GM21576 (cell line): ENCODE data around the gene PADI6.
"Not testable (repeated sequence)": the region's sequence is repeated elsewhere in the genome, so short reads cannot be mapped to it uniquely, and the experiment has no call there.

Experiments
- ATAC-seq: cut with Tn5 transposase; IDR thresholded peaks from one replicate; pipeline ENCODE4 v1.9.1; 2021; ENCODE audit warnings: mild to moderate bottlenecking, moderate library complexity; ENCODE audit not compliant: unreplicated experiment

PADI6 gene

DNA sequence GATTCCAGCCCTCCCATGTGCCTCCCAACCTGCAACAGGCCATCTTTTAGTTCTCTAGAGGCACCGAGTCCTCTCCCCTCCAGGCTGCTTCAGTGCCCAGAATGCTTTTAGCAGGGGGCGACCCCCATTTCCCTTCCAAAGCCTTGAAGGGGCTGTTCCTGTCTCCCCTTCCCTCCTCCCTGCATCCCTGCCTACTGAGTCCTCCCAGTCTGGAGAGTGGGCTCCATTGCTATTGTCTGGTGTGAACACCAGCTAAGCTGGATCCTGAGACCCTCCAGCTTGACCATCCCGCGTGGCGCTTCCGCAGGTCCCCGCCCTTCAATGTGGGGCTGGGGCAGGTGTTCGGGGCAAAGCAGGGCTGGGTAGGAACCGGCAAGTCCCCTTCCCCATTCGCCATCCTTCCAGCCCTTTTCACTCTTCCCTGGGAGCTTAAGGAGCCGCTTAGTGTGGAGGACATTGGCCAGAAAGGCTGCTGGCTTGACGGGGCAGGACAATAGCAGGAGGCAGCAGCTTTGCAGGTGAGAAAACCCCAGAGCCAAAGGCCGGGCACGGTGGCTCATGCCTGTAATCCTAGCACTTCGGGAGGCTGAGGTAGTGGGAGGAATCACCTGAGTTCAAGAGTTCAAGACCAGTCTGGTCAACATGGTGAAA lies 32.2 kb downstream of the PADI6 start:
- no peak for ATAC-seq

GRCh38 chr1:17404820-17405219 lies 32.8 kb downstream of the PADI6 start:
- no peak for ATAC-seq

DNA sequence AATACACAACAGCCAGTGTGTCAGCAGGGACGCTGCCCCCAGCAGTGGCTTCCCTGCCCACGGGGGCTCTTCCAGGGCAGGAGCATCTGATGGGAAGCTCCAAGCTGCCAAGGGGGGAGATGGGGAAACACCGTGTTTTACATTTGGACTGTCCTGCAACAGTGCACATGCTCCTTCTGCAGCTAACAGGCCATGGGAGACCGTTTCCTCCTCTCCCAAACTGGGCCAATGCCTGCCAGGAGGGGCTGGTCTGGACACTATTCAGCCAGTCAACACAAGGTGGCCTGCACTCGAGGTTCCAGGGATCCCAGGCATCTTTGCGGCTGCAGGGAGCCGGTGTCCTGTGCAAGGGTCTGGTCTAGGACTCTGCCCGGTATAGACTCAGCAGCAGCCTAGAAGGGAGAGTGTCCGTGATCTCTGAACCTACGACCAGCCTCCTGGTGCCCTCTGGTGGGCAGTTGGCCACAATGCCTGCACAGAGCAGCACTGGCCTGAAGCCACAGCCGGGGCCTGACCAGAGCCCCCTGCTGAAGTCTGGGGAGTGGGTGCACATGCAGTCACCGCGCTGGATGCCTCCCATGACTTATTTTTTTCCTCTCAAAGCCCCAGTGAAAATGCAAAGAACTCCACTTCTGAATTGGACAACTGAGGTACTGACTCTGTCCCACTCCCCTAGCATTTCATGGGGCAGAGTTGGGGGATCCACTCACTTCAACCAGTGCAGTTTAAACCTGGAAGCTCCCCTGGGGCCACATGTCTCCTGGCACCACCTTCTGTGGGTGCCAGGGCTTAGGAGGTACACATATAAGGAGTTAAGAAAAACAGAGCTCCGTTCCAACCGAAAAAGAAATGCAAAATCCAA lies 34.1 kb downstream of the PADI6 start:
- ATAC-seq = no peak

GRCh38 chr1:17406760-17407475 lies 34.9 kb downstream of the PADI6 start:
- not testable (repeated sequence) for ATAC-seq

DNA sequence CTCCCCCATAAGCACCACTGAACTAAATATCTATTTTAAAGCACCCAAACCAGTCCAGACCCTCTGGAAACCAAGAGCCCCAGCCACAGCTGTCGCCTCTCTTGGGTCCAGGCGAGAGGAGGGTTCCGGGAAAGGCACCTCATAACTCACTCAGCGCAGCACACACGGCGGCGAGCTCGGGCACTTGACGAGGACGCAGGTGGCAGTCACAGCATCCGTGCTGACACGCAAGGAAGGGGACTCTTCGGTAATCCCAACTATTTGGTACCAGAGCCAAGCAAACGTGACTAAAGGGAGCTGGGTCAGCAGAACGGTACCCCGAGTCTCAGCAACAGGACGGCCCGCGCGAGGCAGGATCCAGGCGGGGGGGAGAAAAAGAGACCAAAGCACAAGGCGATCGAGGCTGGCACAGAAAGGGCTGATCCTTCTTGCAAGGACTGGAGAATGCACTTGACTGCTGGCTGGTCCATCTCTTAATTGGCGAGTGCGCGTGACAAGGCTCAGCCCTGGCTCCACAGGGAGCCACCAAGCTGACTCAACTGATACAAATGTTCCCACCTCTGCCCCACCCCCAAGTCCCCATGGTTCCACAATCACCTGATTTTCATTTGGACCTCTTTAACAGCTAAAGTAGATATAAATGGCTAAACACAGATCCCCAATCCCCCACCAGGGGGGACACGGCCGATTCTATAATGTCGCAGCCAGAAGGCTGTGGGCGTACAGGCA lies 36.0 kb downstream of the PADI6 start:
- ATAC-seq = not testable (repeated sequence)

DNA sequence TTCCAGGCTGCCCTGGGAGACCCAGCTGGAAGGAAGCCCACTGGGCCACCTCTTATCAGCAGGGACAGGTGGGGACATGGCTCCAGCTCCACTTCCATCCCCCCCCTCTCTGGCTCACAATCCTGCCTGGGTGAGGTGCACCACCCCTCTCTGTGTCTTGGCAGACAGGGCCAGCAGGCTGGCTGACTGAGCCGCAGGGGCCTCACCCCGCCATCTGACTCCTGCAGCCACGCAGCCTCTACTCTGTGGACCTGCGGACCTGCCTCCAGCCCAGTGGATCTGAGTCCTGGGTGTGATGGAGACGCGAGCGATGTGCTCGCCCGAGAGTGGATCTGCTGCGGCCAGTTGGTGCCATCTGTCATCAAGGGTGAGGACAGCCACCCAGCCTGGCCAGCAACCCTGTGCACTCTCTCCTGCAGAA lies 37.4 kb downstream of the PADI6 start:
- no peak for ATAC-seq

DNA sequence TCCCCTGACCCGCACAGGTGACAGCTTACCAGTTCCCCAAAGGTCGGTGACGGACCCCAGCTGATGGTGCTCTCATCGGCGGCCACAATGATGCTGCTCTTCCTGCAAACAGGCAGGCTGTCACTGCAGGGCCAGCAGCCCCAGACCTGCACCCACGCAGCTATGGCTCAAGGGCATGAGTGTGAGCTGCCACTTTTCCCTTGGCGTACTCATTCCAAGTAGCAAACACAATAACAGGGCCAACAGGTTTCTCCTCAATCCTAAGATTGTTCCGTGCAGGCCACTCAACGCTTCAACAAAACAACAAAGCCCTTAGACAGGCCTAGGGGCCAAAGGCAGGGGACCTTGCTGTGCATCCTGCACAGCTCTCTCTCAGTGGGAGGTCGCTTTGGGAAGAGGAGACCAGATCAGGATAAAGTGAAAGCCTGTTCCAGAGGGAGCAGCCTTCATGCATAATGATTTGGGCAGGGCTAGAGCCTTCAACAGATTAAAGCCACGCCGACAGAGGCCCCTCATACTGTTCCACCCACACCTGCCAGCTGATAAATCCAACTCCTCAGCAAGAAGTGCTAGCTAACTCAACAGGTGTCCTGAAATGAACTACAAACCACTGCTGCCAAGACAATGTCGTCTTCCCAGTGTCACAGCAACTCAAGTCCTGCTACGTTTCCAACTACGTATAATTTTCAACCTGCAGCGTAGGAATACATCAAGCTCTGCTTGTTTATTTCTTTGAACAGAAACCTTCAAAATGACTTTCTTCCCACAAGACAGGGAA lies 40.3 kb downstream of the PADI6 start:
- ATAC-seq = no peak

- ATAC-seq = no peak
These were observed 42.0 kb downstream of the PADI6 start for GRCh38 chr1:17414022-17414421.

DNA sequence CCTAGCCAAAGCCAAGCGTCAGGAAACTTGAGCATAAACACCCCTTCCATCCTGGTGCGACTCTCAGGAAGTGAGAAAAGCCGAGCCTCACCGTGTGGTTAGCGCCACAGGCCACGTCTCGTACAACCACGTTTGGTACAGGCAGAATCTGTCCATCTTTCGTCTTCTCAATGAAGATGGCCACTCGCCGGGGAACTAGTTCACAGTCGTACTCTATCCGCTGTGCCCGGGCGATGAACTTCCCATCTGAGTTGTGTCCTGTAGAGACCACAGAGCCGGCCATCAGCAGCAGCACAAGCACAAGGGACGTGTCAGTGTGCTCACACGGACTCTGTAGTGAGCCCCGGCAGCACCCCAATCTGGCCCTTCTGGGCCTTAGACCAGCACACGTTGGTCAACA lies 44.4 kb downstream of the PADI6 start:
- ATAC-seq = no peak

GRCh38 chr1:17419626-17420328 lies 47.8 kb downstream of the PADI6 start:
- no peak for ATAC-seq

GRCh38 chr1:17420391-17420918 lies 48.5 kb downstream of the PADI6 start:
- ATAC-seq = no peak

DNA sequence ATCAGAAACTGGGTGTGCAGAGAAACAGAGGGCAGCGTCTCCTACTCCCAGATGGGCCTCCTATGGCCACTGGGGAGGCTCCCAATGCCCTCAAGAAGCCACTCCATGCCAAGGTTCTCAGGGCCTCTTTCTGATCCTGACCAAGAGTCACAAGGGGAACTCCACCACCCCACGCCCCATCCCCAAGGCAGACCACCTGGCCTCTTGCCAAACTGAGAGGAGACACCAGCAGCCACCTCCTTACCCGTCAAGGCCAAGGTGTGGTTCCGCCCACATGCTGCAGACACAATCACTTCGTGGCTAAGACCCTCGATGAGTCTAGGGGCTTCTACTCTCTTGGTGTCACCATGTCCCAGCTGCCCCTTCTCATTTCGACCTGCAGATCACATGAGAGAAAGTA lies 50.5 kb downstream of the PADI6 start:
- ATAC-seq = no peak

DNA sequence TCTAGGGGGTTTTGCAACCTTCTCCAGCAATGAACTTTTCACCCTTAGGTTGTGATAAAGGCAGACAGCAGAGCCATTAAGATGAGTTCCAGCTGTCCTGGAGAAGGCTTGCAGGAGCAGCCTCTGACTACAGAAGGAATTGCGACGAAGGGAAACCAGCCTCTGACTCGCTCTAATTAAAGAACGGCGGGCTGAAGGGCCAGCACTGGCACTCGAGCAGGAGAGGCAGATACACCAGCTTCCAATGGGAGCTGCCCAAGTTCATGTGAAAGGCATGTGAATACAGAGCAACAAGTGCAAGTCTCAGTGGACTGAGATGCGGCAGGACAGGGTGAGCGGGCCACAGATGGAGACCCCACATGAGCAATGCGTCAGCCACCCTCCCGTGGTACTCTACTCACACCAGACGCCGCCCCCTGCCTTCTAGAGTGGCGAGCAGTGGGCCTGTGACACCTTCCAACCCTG lies 51.8 kb downstream of the PADI6 start:
- ATAC-seq = no peak

- no peak for ATAC-seq
These were observed 54.0 kb downstream of the PADI6 start for GRCh38 chr1:17425806-17426600.

DNA sequence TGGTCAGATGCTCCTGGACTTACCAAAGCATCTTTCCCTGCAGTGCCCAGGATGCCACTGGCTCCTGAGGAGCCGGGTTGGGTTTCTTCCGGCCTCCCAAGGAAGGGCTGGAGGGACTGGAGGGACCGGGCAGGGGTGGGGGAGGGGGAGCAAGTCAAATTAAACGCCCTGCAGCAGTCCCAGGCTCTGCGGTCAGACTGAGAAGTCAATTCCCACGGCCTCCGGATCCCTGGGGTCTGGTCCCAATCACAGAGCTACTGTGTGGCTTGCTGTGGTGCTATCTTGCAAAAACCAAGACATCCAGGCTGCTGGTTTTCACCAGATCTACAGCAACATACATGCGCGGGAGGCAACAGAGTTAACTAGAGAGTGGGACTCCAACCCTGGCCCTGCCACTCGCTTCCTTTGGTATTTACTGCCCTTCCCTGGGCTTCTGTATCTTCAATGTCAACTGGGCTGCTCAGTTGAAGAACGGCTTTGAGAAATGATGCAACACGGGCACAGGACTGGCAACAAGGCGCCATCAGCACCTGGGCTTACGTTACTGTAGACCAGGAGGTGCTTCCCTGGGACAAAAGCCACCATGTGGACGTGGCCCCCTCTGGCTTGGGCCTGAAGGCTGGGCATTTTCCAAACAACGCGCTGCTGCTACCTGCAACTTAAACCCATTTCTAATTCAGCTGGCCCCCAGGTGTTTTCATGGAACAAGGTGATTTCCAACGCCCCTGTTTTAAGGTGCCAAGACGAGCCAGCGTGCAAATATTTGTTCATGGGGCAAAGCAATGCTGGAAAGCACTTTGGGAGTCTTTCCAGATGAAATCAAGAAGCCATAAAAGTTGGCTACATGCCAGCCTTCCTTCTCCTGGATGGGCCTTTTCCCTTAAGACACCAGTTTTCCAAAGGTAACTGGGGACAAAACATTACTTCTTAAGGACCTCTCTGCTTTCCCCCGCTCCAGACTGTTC lies 56.0 kb downstream of the PADI6 start:
- no peak for ATAC-seq

DNA sequence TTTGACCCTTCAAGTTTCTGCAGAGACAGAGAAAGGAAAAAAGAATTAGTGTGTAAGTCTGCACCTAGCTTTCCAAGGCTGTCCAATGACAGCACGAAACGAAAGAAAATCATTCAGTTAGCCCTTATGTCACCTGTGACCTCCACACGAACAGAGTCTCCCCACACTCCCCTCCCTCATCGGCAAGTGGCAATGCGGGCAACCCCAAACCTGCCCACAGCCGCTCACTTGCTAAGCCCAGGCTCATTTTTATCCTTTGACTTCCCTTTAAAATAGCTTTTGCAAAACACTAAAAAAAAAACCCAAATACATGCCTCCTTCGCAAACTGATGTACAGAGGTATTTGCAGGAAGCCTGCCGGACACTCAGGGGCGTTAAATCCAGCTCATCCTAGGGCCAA lies 57.2 kb downstream of the PADI6 start:
- ATAC-seq = no peak

DNA sequence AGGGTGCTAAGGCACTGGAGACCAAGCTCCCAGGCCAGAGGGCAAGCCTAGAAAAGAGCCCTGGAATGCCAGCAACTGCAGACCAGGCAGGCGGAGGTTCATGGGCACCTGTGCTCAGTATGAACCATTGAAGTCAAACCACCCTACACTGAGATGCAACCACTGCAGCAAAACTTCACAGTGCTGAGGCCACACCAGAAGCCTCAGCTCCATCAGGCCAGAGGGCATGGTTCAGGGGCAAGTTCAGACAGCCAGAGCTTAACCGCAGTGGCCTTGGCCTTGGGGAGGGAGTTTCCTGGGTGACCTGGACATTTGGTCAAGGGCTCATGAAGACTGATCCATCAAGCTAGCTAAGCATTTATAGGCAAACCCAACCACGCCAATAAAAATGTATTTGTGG lies 60.4 kb downstream of the PADI6 start:
- no peak for ATAC-seq
